Hematopoietic multipotent progenitor cell treated with erythropoietin and hydrocortisone succinate and interleukin-3 and kit ligand, for 4 days (in vitro differentiated cells): Measurements from ENCODE around the gene MRPL46.
A peak's percentile ranks its signal among the peaks of the same experiment; 100 is the strongest.

ENCODE experiments used
- DNase-seq: peaks from one replicate; pipeline ENCODE4 v3.0.0-alpha.2; 2015

Gene MRPL46

DNA sequence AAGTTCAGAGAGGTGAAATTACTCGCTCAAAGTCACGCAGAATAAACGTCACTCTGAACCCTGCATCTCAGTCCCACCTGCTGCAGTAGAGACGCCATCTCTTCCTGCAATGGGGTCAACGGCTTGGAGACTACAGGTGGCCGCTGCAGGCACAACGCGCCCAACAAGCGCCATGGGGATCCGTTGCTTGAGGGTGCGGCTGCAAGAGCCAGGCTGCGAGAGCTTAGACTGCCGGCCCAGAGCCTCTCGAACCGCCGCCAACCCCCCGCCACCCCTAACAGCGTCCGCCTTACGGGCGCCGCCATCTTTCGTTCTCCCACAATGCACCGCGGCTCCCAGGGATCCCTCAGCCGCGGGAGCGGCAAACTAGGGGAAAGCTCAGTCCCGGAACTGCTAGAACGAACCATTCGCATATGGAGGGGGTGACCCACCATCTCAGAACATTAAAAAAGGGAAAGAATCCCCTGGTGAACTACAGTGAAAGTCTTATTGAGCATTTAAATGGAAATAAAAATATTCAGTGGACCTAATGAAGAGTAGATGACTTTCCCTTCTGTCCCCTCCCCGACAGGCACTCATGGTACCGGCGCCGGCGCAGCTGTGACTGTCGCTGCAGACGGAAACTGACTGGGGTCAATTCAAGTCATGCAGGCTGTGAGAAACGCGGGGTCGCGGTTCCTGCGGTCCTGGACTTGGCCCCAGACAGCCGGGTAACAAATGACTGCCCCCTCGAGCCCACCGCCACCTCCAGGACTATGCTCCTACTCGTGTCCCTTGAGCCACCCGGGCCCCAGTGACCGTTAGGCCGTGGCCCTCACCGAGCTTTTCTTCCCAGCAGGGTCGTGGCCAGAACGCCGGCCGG is at the start of gene MRPL46, which contains the start of gene MRPS11:
Gene MRPL46, minus strand, starts transcription at position 316 of the 862 bp plus-strand sequence. Its CDS starts 11 bp downstream, at position 305.
Gene MRPS11, plus strand, starts transcription at position 636 of the 862 bp plus-strand sequence. Its CDS starts 10 bp downstream, at position 646.
- DNase-seq: peak; percentile 96

- no peak for DNase-seq
These were observed 46.0 kb upstream of the MRPL46 start for GRCh38 chr15:88513195-88513594.

DNA sequence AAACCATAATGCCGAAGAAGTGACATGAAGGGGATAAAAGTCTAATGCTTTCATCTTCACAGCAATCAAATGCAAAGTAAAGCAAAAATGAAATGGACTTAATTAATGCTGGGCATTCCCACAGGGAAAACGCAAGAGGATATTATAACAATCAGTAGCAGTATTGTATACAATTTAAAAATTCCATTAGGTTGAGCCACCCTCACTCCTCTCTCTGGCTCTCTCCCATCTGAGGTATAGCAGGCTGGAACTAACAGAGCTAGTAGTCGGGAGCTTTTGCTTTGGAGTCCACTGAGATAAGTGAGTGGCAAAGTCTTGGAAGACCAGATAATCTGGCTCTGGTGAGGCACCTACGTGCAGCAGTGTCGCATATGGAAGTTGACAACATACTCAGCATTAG is 45.4 kb upstream of the MRPL46 start:
- DNase-seq: no peak

GRCh38 chr15:88512078-88512477 is 44.9 kb upstream of the MRPL46 start:
- DNase-seq: no peak

DNA sequence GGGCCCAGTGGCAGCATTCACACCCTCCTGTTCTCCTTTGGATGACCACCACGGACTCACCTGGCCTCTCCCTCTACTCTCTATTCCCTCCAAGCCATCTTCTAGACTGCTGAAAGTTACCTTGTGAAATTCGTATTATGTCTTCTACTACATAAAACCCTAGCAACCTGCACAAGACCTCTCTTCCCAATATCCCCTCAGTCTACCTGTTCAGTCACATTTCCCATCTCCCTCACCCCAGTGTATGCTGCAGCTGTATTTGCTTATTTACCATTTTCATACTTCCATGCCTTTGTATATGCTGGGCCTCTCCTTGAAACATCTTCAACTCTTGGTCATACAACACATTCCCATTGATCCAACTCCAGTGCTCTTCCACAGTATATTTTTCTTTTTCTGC is 44.0 kb upstream of the MRPL46 start:
- DNase-seq: no peak

DNA sequence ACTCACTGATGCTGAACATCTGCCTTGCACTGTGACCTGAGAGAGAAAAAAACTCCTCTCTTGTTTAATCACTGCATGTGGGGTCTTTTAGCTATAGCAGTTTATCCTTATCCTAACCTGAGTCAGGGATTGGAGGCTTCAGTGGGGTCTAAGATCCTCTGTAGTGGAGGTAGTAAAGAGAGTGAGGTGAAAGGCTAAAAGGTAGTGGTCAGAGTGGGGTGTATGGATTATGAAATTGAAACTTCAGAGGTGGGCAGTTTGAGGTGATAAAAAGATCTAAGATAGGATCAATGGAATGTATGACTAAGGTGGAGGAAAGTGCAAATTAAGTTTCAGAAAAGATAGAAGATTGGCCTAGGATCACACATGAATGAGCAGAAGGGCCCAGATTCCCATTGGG is 42.8 kb upstream of the MRPL46 start:
- no peak for DNase-seq

- DNase-seq: no peak
These were observed 42.1 kb upstream of the MRPL46 start for GRCh38 chr15:88509321-88509720.

DNA sequence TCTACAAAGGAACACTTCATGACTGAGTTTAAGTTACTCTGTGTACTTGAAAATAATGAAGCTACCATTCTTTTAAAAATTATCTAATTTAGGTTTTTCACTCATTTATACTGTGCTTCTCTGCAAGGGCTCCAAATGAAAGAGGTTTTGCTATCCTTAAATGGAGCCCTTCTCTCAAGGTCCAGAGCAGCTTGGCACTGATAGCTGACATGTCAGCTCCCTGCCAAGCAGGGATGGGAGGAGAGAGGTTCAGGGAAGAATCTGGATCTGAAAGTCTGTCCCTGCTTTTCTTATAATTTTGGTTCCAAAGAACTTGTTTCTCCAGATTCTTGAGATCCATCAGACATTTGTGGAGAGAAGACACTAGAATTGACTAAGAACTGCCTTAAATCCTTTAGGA is 39.4 kb upstream of the MRPL46 start:
- no peak for DNase-seq

DNA sequence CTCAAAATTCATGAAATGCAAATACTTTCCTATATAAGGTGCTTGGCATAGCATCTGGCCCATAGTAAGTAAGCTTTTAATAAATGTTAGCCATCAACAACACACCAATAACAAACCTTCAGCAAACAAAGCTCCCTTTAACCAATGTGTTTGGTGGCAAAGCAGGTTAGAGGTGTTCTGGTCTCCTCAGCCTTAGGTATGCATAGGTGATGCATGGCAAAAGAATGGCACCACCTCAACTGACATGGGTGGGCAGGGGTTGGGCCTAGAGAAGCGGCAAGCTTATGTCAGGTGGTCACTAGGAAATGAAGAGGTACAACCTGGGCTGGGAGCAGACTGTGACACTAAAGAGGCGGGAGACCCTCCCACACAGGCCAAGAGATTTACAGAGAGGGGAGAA is 38.5 kb upstream of the MRPL46 start:
- no peak for DNase-seq

DNA sequence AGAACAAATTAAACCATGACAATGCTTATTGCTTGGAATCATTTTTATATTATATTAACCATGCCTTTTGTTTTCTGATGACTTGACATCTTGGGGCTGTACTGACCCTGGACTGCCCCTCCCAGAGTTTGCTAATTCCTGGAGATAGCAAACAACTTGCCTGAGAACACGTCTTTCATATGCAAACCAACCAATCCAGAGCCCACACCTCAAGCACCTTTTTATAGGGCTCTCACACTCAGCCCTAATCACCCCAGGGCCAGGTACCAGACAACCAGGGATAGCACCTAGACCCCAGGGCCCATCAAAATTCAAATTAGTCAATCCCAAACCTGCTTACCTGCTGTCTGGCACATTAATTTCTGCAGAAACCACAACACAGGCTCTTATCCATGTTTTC is 37.3 kb upstream of the MRPL46 start:
- DNase-seq: no peak

DNA sequence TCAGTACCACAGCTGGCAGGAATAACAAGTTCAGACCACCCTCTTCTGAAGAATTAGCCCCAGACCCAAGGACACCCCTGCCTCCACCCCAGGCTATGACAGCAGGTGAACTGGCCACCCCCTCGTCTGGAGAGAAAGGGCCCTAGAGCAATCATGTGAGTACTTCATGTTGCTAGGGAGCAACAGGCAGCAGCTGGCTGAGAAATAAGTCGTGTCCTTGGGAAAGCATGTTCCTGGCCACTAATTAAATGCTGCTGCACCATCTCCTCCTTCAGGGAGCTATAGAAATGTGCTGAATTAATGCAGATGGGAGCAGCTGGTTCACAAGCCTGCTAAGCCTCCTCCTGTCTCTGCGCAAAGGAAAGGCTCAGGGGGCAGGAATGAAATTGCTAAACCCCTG is 31.8 kb upstream of the MRPL46 start:
- no peak for DNase-seq

DNA sequence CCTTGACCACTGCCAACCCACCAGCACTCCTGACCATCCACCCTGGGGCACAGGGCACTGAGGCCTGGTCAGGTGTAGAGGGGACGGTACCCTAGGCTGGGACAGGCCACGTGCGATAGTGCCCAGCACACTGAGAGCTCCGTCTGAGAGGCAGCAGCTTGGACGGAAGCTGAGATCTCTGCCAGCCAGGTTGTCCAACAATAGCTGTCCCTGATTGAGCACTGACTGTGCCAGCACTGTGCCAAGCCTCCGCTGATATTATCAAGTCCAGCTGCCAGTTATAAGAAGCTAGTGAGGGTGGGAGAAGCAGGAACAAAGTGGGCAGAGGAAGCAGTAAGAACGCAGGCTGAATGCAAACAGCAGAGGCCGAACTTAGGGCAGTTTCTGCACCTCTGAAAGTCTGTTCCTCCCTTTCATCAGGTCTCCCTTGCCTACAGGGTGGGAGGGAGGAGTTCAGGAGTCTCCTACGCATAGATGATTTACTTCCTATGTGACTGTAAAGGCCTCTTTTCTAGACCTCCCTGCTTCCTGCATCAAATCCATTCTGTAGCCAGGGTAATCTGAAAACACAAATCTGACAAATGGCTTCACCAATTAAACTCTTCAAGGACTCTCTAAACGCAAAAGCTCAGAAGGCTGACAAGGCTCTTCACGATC is 30.0 kb upstream of the MRPL46 start:
- no peak for DNase-seq

- no peak for DNase-seq
These were observed 26.7 kb upstream of the MRPL46 start for GRCh38 chr15:88493844-88494243.

DNA sequence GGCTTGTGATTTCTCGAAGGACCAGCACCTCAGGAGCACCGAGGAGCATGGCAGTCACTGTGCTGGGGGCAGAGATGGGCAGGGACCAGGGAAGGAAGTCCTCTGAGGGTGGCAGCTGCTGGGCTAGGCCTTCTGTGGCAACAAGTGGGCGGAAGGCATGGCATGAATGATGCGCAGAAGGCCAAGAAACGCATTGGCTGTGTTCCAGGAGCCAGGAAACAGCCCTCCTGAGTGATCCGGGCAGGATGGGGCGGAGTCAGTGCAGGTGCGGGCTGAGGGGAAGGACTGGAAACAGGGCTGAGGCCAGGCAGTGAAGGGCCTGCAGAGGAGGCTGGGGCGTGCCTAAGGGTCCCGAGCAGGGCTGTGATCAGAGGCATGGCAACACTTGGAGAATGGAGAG is 24.0 kb upstream of the MRPL46 start:
- peak; percentile 13 for DNase-seq

DNA sequence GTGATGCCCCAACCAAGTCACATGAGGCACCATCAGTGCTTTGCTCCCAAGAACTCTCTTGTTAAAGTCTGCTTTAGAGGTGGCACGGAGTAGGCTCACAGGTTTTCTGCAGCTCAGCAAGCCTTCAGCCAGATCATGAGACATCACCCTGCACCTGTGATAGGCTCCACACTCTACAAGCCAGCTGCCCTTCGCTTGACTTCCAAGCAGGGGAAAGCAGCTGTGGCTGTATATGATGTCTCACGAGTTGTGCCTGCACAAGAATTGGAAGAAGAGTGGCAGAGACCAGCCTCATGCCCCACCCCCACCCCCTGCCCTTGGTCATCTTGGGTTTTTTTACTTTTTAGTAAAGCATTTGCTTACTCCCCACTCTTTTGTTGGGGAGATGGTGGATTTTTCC is 22.8 kb upstream of the MRPL46 start:
- DNase-seq: no peak

- no peak for DNase-seq
These were observed 22.1 kb upstream of the MRPL46 start for GRCh38 chr15:88489321-88489720.

- DNase-seq: no peak
These were observed 20.8 kb upstream of the MRPL46 start for GRCh38 chr15:88487796-88488523.

DNA sequence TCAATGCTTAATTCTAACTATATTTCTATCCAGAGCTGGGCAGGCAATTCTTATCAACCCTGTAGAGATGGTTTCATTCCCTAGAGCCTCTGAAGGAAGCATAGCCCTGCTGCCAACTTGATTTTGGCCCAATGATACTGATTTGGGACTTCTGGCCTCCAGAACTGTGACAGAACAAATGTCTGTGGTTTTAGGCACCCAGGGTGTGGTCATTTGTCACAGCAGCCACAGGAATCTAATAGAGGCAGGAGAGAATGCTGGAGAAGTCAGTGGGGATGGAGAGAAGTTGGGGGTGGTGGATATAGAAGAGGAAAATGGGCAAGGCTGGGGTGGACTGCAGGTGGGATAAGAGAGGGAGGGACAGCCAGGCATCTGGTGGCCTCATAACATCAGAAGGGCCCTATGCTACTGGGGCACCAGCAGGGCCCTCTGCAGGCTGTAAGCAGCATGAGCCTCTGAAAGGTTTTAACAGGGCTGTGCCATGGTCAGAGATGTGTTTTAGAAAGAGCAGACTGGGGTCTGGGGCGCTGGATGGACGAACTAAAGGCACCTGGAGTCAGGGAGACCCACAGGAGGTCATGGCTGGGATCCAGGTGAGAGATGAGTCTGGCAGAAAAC is 20.1 kb upstream of the MRPL46 start:
- DNase-seq: no peak

DNA sequence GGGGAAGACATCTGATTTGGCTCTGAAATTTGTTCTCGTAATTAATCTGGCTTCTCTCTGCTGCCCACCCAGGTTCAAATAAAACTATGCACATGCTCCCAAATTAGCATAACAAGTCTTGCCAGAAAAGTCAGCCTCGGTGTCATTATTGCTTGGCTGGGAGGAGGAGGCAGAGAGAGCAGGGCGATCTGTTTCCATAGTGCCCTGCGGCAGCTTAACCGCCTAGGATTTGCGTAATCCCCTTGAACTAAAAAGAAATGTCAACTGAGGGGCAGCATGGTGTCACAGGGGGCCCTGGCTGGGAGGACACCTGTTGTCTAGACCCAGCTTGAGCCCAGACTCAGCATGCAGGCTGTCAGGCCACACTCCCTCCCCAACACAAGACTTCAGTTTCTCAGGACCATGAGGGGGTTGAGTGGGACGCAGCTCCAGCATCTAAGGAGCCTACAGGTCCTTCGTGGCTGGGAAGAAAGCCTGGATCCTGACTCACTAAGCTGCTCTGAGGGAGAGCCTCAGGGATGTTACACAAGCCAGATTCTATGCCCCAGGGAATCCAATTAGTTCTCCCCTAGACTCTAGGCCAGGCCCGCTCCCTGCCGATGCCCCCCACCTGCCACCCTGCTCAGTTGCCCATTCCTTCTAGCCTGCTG is 17.6 kb upstream of the MRPL46 start:
- no peak for DNase-seq

GRCh38 chr15:88482263-88482662 is 15.1 kb upstream of the MRPL46 start:
- DNase-seq: no peak

DNA sequence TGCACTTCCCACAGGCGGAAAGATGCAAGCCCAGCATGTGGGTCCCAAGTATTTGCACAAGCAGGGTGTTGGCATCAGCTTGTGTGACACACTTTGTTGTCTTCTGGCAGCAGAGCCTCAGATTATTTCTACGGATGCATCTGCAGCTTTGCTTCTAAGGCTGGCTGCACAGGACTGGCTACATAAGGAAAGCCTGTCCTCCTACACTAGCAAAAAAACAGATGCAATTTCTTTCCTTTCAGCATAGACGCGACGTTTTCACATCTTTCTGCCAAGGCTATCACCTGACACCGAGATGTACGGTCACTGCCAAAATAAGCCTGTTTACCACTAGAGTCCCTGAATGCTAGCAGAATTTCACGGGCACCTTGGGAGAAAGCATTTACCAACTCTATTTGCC is 13.8 kb upstream of the MRPL46 start:
- no peak for DNase-seq

GRCh38 chr15:88479169-88479568 is 12.0 kb upstream of the MRPL46 start:
- no peak for DNase-seq

DNA sequence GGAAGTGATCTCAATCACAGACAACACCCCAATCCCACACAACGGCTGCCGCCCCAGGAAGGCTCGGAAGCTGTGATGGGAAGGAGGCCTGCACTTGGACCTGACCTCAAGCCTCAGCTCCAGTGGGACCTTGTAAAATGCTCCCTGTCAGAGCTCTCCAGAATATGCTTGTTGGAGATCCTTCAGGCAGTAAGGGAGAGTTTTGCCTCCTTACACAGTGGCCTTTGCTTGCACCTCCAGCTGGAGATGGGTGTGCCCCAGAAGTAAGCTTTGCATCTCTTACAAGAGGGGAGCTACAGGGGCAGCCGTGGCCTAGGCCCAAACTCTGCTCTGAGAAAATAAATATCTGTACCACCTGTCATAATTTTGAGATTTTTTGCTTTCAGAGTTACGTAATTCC is 10.7 kb upstream of the MRPL46 start:
- no peak for DNase-seq
